Esophagus squamous epithelium (tissue), 5 donors: ENCODE measurements around the gene KIR2DL3. TPM values are rescaled to one million over a fixed set of nuclear protein-coding genes. Genes with fewer than 3 reads are reported as not detected.
"Not testable (repeated sequence)": the region's sequence is repeated elsewhere in the genome, so short reads cannot be mapped to it uniquely, and the experiment has no call there.

Experiments
- DNase-seq: peaks from one replicate; lab custom pipeline; 2025; lab: John Stamatoyannopoulos, UW
- H3K27ac ChIP-seq, 4 donors: fragments of 200-600 bp; sonication (generic); one replicate each; pipeline ENCODE4 v1.5.1; 2016 to 2019; ENCODE audit warnings: mild to moderate bottlenecking in 1 of 4
- H3K27me3 ChIP-seq, 4 donors: fragments of 200-600 bp; sonication (generic); 1 replicate in 3 of 4; 2 replicates in 1 of 4; pipeline versions ENCODE4 v1.5.1 to v1.6.0; 2017 to 2021; ENCODE audit warnings: antibody characterized with exemption in 1 of 4
- H3K36me3 ChIP-seq, 3 donors: fragments of 200-600 bp; sonication (generic); one replicate each; pipeline ENCODE4 v1.5.1; 2016 to 2019
- H3K4me1 ChIP-seq, 3 donors: fragments of 200-600 bp; sonication (generic); one replicate each; pipeline ENCODE4 v1.5.1; 2017 to 2019
- H3K4me3 ChIP-seq, 4 donors: fragments of 200-600 bp; sonication (generic); 1 replicate in 3 of 4; 2 replicates in 1 of 4; pipeline ENCODE4 v1.5.1; 2016 to 2019; ENCODE audit warnings: mild to moderate bottlenecking in 2 of 4, moderate library complexity in 1 of 4
- H3K9me3 ChIP-seq, 3 donors: fragments of 200-600 bp; sonication (generic); one replicate each; pipeline ENCODE4 v1.5.1; 2016 to 2019
- CTCF ChIP-seq, 6 experiments: fragments of 450-650 bp in 4 of 6; fragments of 200-600 bp in 2 of 6; sonication (generic) in 2 of 6; IDR thresholded peaks; one replicate each; pipeline ENCODE4 v1.5.1; 2016 to 2019; ENCODE audit warnings: antibody characterized with exemption in 6 of 6, mild to moderate bottlenecking in 4 of 6, moderate library complexity in 4 of 6
- POLR2A ChIP-seq, 4 donors: fragments of 450-650 bp; IDR thresholded peaks; one replicate each; pipeline ENCODE4 v1.6.1; 2017; ENCODE audit warnings: antibody characterized with exemption in 4 of 4, mild to moderate bottlenecking in 4 of 4, moderate library complexity in 3 of 4
- WGBS, 2 donors: methylation state at CpG; one replicate each; pipeline ENCODE4 v1.1.5; 2018; 5-methylcytosine and 5-hydroxymethylcytosine counted together
- intact Hi-C: fragments of 100-400 bp; cut with DNase I; formaldehyde crosslinking; loops from one replicate; pipeline ENCODE4 v1.15.0; 2022
- total RNA-seq, 4 donors: library from RNA; depleted of rRNA; stranded (reverse); fragments of >200 nt; gene quantifications; one replicate each; pipeline ENCODE4 v1.1.0, GENCODE V29; 2016
- donor health status: DM: yes; HTN: yes; CAD: no.

KIR2DL3 gene
- total RNA-seq, 4 donors from 2014 or later = not detected

- Histone ChIP-seq H3K27ac (no peak overlapping the region), H3K27me3 (no peaks in the 10 kb centered on the region), H3K4me1 (no peaks in the 10 kb centered on the region), H3K36me3 (no peaks in the 10 kb centered on the region), H3K4me3 (no peak overlapping the region), H3K9me3 (no peaks in the 10 kb centered on the region)
- WGBS, 2 donors = 67% methylated on average over 3 to 9 of the region's 13 CpGs
- intact Hi-C loops = no loop called here
- DNase-seq = no peak
- TF ChIP-seq POLR2A (IDR thresholded peaks at IDR 0.05) (no peak), CTCF (IDR thresholded peaks at IDR 0.05) (no peak)
These were observed 1.5 kb downstream of the KIR2DL3 start for GRCh38 chr19:54739587-54740497.

- 49 to 63% methylated on average over 2 to 5 of the region's 5 CpGs for WGBS, 2 donors
- H3K27me3 ChIP-seq, H3K4me3 ChIP-seq, H3K27ac ChIP-seq, H3K36me3 ChIP-seq, H3K4me1 ChIP-seq, DNase-seq, H3K9me3 ChIP-seq, intact Hi-C loops: not testable (repeated sequence)
These were observed 3.6 kb downstream of the KIR2DL3 start for GRCh38 chr19:54741950-54742349.

- 68 to 75% methylated on average over 4 to 5 of the region's 5 CpGs for WGBS, 2 donors
- H3K9me3 ChIP-seq, H3K27ac ChIP-seq, H3K27me3 ChIP-seq, H3K36me3 ChIP-seq, H3K4me1 ChIP-seq, DNase-seq, H3K4me3 ChIP-seq, intact Hi-C loops: not testable (repeated sequence)
These were observed 5.8 kb downstream of the KIR2DL3 start for GRCh38 chr19:54744080-54744479.

- DNase-seq, H3K27ac ChIP-seq, intact Hi-C loops: not testable (repeated sequence)
These were observed 9.5 kb downstream of the KIR2DL3 start for GRCh38 chr19:54747614-54748322.

GRCh38 chr19:54750276-54750675 lies 12.0 kb downstream of the KIR2DL3 start:
- H3K27me3 ChIP-seq, H3K4me3 ChIP-seq, H3K9me3 ChIP-seq, DNase-seq, H3K27ac ChIP-seq, H3K36me3 ChIP-seq, intact Hi-C loops, H3K4me1 ChIP-seq: not testable (repeated sequence)
- 47 to 53% methylated on average over 6 of the region's 6 CpGs for WGBS, 2 donors

More at GRCh38 chr19:54747614-54748322, 9.5 kb downstream of the KIR2DL3 start:
- not testable (repeated sequence) for H3K27me3 ChIP-seq, H3K4me3 ChIP-seq, H3K36me3 ChIP-seq, H3K4me1 ChIP-seq, H3K9me3 ChIP-seq
- 47 to 56% methylated on average over 5 to 9 of the region's 9 CpGs for WGBS, 2 donors

GRCh38 chr19:54756204-54757110 lies 18.1 kb downstream of the KIR2DL3 start:
- DNase-seq, H3K36me3 ChIP-seq, H3K27ac ChIP-seq, H3K4me1 ChIP-seq, H3K4me3 ChIP-seq, H3K9me3 ChIP-seq, intact Hi-C loops, H3K27me3 ChIP-seq: not testable (repeated sequence)
- 76% methylated on average over 12 of the region's 12 CpGs; no CpG with 5 or more reads in 1 of the 2 donors for WGBS, 2 donors

- intact Hi-C loops, H3K27ac ChIP-seq, H3K4me3 ChIP-seq, H3K4me1 ChIP-seq, H3K27me3 ChIP-seq, DNase-seq, H3K36me3 ChIP-seq, H3K9me3 ChIP-seq: not testable (repeated sequence)
- 66% methylated on average over 6 of the region's 6 CpGs; no CpG with 5 or more reads in 1 of the 2 donors for WGBS, 2 donors
These were observed 20.3 kb downstream of the KIR2DL3 start for GRCh38 chr19:54758577-54758976.

GRCh38 chr19:54764219-54764618 lies 25.9 kb downstream of the KIR2DL3 start:
- H3K4me3 ChIP-seq, H3K9me3 ChIP-seq, intact Hi-C loops, H3K27me3 ChIP-seq, H3K36me3 ChIP-seq, H3K4me1 ChIP-seq, DNase-seq, H3K27ac ChIP-seq: not testable (repeated sequence)
- WGBS, 2 donors = 46% methylated on average over 4 of the region's 8 CpGs; no CpG with 5 or more reads in 1 of the 2 donors

- H3K4me3 ChIP-seq, H3K36me3 ChIP-seq, H3K9me3 ChIP-seq, H3K27ac ChIP-seq, DNase-seq, H3K27me3 ChIP-seq, H3K4me1 ChIP-seq, intact Hi-C loops: not testable (repeated sequence)
- 43 to 81% methylated on average over 1 to 4 of the region's 4 CpGs for WGBS, 2 donors
These were observed 28.2 kb downstream of the KIR2DL3 start for GRCh38 chr19:54766464-54766863.

GRCh38 chr19:54769646-54770045 lies 31.3 kb downstream of the KIR2DL3 start, which contains the start of gene KIR2DL1:
Gene KIR2DL1, plus strand, starts transcription at chr19:54769793. Its CDS starts 58 bp downstream, at chr19:54769851.
- DNase-seq, H3K27ac ChIP-seq: not testable (repeated sequence)
- 94 to 95% methylated on average over 4 to 8 of the region's 15 CpGs for WGBS, 2 donors

GRCh38 chr19:54770511-54770910 lies 32.2 kb downstream of the KIR2DL3 start:
- H3K27me3 ChIP-seq, intact Hi-C loops: not testable (repeated sequence)

More at GRCh38 chr19:54769646-54770045, 31.3 kb downstream of the KIR2DL3 start, which contains the start of gene KIR2DL1:
- H3K27me3 ChIP-seq, H3K4me1 ChIP-seq, H3K36me3 ChIP-seq, H3K9me3 ChIP-seq, H3K4me3 ChIP-seq, intact Hi-C loops: not testable (repeated sequence)

More at GRCh38 chr19:54770511-54770910, 32.2 kb downstream of the KIR2DL3 start:
- not testable (repeated sequence) for H3K4me3 ChIP-seq, H3K36me3 ChIP-seq, DNase-seq, H3K9me3 ChIP-seq, H3K4me1 ChIP-seq, H3K27ac ChIP-seq
- WGBS, 2 donors = 86 to 87% methylated on average over 3 to 4 of the region's 4 CpGs
